ENCODE data around the gene TEN1. TPM values are rescaled to one million over a fixed set of nuclear protein-coding genes. Genes with fewer than 3 reads are reported as not detected.
"Not testable (repeated sequence)": the region's sequence is repeated elsewhere in the genome, so short reads cannot be mapped to it uniquely, and the experiment has no call there.

The TEN1 gene, protein sequence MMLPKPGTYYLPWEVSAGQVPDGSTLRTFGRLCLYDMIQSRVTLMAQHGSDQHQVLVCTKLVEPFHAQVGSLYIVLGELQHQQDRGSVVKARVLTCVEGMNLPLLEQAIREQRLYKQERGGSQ
- total RNA-seq, result 10 to 100 TPM; 21.2 to 27.9 TPM
- long read RNA-seq, transcript TEN1-201 (4 exons, 994 nt), result major isoform, 11 of 14 reads
- long read RNA-seq, partial matches to known transcripts, result 1 of 14 reads
- long read RNA-seq, other reads (novel, unspliced or antisense), result 2 of 14 reads

DNA sequence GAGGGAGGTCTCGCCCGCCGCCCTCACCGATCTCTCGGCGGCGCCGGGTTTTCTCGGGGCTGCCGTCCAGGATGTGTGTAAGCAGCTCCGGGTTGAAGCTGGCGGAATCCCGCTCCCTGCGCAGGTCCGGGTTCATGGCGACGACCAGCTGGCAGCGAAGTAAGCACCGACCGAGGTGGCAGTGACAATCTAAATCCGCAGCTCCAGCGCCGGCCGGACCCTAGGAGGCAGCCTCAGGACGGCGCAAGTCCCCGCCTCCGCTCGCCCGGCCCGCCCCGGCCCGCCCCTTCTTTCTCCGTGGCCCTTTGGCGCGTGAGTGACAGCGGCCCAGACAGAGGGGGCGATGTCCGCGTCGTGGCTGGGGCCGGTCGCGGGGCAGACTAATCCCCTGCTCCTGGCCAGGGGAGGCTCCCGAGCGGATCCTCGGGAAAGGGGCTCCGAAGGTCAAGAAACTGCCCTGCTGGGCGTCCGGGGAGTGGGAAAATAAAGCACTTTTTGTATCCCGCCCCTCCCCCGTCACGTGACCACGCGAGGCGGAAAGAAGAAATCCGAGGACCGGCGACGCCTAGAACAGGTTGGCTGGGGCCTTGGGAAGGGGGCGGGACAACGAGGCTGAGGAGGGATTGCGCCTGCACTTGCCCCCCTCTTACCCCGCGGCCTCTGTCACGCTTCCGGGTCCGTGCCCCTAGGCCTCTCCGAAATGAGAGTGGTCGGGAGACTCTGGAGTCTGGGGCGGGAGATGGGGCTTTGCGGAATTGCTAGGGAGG, at the start of gene TEN1, which contains the start of gene ACOX1:
TSS of gene TEN1 (plus strand) at position 303 of the 767 bp plus-strand sequence. CDS start 6,953 bp downstream, outside the sequence.
TSS of gene ACOX1 (minus strand) at position 229 of the 767 bp plus-strand sequence. CDS start at position 136, 93 bp downstream.
- intact Hi-C loops (cut with DNase I, micrococcal nuclease), result no loop called here
- ATAC-seq (peak; percentile 84), DNase-seq (peak; percentile 99)

DNA sequence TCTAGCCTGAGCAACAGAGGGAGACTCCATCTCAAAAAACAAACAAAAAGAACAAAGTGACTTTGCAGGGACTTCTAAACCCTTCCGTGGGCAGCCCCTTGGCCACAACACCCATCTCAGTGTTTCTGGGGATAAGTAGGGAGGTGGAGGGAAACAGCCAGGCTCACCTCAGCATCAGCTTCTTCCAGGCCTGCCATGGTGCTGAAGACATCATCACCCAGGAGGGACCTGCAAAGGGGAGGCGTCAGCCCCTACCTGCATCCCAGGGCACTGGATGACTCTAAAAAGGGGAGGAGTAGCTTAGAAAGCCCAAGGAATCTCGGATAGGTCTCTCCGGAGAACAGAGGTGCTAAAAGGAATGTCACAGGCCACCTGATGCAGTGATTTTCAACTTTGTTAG, 48.0 kb upstream of the TEN1 start:
- no peak for ATAC-seq
- DNase-seq, result no peak

DNA sequence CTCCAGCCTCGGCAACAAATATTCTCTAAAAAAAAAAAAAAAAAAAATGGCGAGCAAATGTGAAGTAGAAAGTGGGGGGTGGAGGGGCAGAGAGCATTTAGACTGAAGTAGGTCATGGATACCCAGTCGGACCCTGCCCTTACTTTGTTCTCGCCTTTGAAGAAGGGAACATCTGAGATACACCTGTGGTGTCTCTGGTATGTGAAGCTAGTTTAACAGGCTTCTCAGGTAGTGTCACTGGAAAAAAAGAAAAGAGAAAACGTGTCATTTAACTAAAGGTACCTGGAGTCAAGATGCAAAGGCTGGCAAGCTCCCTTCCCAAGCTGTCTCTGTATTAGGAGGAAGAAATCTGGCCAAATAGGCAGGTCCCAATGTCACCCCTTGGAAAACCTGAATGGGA, 46.2 kb upstream of the TEN1 start:
- intact Hi-C loops (cut with DNase I, micrococcal nuclease), result no loop called here

More for the DNA sequence above, 48.0 kb upstream of the TEN1 start:
- intact Hi-C loops (cut with DNase I, micrococcal nuclease), result no loop called here

DNA sequence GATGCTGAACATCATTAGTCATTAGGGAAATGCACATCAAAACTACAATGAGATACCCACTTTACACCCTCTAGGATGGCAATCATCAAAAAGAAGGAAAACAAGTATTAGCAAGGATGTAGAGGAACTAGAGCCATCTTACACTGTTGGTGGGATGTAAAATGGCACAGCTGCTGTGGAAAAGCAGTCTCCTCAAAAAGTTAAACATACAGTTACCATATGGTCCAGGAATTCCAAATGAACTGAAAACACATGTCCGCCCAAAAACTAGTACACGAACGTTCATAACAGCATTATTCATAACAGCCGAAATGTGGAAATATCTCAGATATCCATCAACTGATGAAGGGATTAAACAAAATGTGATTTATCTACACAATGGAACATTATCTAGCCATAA, 45.2 kb upstream of the TEN1 start:
- intact Hi-C loops (cut with DNase I, micrococcal nuclease), result no loop called here
- DNase-seq (no peak), ATAC-seq (no peak)

More for the DNA sequence above, 46.2 kb upstream of the TEN1 start:
- no peak for ATAC-seq
- DNase-seq, result no peak

DNA sequence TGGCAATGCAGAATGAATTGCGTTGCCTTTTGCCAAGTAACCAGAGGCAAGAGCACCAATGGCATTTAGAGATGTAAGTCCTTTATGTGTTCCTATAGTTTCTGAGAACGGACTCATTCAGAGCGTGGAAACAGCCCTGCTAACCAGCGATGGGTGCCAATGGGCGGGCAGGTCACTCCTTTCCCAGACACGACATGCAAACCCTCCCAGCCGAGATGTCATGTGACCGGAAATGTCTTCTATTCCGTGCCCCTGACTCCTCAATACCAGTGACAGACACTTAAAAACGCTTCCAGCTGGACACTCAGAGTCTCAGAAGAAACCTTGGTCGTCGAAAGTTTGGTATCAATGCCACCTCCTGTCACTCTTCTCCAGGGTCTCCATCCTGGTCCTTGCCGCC, 41.4 kb upstream of the TEN1 start:
- DNase-seq, result no peak
- intact Hi-C loops (cut with DNase I, micrococcal nuclease), result no loop called here
- ATAC-seq, result no peak

DNA sequence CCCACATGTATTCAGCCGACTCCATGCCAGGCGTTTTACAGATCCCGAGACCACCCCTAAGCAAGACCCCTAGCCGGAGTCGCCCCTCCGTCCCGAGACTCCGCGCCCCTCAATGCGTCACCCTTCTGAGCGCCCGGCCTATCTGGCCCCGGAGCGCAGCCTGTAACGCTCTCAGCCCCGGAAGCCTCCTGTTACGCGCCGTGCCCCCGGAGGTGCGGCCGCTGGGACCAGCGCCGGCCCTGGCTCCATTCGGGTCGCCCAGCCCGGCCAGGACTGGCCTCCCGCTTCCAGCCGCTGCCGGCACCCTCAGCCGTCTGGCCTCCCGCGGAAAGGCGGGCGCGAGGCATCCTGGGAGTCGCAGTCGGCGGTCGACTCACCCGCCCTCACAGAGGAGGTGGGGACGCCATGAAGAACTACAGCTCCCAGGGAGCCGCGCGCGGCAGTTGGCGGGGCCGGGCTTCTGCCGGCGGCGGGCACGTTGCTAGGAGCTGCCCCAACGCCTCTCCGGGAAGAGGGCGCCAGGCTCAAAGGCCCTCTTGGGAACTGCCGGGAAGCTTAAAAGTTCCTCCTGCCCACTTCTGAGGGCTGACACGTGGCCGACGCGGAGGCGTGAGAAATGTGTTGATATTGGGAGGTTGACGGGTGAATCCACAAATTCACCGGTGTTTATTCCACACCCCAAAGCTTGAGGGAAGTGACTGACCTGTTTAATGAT, 38.2 kb upstream of the TEN1 start, which contains the start of gene FBF1:
TSS of gene FBF1 (minus strand) at position 316 of the 715 bp plus-strand sequence. CDS start 2,893 bp downstream, outside the sequence.
- DNase-seq (peak; percentile 94 to 95), ATAC-seq (peak; percentile 99)
- intact Hi-C loops (cut with DNase I, micrococcal nuclease), result no loop called here

DNA sequence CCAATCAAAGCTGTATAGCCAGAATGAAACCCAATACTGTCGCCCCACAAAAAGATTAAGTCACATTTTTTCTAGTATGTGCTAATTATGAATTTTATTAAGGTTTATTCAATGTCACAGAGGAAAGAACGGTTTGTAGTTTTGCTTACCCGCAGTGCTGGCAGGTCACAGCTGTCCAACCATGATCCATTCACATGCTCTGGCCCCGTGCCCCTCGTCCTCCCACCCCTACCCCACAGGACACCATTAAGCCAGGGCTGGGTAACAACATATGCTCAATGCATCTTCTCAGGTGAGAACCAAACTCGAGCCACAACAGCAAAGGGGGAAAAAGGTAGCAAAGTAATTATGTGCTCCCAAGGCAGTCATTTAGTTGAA, 37.6 kb upstream of the TEN1 start:
- no peak for ATAC-seq
- DNase-seq, result no peak
- intact Hi-C loops (cut with DNase I, micrococcal nuclease), result no loop called here

DNA sequence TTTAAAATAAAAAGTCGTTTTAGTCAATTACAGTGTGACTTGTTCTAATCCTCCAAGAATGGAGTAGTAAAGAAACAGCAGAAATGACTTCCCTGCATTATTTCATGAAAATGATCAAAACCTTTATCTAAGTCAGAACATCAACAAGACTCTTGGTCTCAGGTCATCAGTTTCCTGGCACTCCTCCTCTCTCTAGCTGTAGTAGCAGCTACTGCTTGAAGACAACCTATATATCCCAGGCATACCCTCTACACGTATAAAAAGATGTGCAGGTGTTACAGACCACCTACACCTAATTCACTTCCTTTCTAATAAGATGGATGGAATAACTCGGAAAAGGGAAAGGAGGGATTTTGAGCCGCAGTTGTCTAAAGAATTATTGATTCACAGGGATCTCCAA, 36.6 kb upstream of the TEN1 start:
- intact Hi-C loops (cut with DNase I, micrococcal nuclease), result no loop called here
- ATAC-seq (no peak), DNase-seq (no peak)

DNA sequence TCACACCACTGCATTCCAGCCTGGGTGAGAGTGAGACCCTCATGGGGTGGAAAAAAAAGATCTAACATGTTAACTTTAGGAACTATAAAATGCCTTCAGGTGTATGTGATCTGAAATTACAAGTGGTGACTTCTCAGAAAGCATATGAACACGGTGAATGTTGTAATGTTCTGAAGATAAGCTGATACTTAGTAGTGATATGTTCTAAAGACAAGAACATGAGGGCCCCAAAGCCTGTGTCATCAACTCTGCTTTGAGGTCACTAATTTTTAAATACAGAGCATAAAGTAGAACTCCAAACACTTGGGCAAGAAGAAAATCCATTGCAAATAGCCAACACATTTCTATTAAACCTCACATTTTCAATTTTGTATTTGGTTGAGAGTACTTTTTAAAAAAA, 35.5 kb upstream of the TEN1 start:
- intact Hi-C loops (cut with DNase I, micrococcal nuclease), result no loop called here
- ATAC-seq, result no peak
- no peak for DNase-seq

DNA sequence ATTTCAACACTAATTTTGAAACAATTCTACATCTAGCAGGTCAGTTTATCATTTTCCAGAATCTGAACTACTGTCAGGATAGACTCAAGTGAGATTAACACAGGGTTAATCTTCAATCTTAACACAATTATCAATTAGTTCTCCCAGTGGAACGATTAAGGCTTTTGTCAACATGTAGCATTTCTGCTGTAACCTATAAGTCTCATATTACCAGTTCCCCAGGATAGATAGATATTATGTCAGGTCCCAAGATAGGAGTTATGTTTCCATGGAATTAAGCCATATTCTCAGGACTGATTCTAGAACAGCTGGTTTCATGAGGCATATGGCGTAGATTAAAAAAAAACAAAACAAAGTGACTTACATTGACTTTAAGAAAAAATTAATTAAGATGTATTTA, 33.8 kb upstream of the TEN1 start:
- intact Hi-C loops (cut with DNase I, micrococcal nuclease), result no loop called here
- ATAC-seq, result no peak
- DNase-seq, result no peak

DNA sequence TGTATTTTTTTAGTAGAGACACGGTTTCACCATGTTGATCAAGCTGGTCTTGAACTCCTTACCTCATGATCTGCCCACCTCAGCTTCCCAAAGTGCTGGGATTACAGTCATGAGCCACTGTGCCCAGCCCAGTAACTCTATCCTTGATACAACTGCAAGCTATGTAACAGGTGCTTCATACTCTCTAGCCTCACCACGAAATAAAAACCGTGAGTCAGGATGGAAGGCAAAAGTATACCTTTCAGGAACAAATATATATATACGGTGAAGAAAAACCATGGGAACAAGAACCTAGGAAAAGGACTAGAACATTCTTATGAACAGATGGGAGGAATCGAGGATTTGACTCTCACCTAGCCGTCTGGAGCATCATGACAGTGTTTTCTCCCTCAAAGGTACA, 28.6 kb upstream of the TEN1 start:
- no peak for DNase-seq
- no peak for ATAC-seq
- intact Hi-C loops (cut with DNase I, micrococcal nuclease), result no loop called here

DNA sequence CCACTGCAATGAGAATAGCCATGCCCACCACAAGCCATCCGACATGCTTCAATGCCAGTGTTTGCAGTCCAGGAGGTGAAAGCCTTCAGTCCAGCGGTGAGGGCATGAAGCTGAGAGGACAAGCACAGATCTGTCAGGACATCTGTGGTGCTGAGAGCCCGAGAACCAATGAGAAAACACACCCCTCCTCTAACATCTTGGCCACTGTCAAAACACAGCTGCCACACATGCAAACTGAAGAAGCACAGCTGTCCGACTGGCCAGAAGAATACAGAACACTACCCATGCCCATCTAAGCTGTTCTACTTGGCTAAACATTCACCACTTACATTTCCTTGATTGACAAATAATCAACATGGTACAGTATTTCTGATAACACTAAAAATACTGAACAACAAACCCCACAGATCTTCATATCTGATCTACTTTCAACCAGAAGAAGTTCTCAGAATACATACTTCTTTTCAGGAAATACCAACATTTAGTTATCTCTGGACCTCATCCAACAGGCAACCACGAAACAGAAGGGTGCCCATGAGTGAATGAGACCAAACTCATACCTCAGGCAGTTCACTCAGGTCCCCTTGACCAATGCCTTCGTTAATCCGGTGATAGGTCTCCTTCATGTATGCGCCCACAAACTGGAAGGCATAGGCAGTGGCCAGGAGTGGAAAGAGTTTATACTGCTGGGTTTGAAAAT, 28.0 kb upstream of the TEN1 start:
- DNase-seq (no peak), ATAC-seq (no peak)
- intact Hi-C loops (cut with DNase I, micrococcal nuclease), result no loop called here

DNA sequence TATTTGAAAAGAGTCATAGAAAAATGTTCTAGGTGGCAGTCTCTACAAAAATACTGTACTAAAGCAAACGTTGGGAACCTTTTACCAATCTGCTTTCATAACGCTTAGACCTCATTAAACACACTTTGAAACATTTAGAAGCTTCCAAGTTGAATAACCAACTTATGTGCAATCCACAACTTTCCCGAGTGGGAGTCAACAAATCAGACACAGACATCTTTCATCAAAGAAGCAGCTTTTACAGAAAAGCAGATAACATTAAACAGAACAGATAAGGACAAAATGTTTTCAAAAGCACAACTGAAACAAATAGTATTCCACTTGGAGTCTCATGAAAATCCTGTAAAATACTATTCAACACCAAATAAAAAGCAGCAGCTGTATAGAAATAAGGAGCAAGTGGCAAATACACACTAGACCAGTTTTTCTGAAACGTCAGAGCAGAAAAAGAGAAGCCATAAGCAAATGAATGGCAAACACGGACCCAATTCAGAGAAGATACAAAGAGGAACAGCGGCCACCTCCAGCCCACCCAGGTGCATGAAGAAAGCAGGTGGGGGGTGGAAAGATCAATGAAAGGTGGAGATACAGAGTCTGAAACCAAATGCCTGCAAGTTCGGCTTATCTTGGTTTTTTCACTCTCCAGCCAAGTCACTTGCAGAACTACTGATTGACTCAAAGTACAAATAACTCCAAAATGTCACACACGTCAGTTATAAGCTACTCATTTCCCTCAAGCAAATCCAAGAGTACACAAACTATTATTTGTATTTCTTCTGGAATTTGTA, 19.8 kb upstream of the TEN1 start:
- intact Hi-C loops (cut with DNase I, micrococcal nuclease), result no loop called here
- DNase-seq (no peak), ATAC-seq (no peak)

DNA sequence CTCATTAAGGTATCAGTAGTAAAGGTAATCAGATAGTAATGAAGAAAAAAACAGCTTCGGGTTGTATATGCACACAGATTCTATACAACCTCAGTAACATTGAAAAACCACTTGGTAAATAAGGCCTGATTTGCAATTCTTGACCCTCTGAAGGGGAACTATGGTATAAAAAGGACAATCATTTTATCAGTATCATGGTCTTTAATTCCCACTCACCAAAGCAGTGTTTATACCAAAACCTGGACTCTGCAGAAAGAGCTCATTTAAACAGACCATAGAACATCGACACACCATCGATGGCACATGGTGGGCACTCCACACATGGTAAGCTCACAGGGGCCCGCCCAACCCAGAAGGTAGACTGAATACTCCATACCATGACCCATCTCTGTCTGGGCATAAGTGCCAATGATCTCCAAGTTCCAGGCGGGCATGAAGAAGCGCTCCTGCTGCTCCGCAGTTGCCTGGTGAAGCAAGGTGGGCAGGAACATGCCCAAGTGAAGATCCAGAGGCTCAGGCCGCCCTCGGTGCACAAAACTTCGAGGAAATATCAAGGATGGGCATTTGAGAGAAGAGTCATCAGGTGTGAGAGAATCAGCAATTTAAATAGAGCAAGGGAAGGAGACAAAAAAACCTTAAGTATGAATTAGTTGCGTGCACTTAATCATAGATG, 19.1 kb upstream of the TEN1 start:
- ATAC-seq (no peak), DNase-seq (no peak)
- intact Hi-C loops (cut with DNase I, micrococcal nuclease), result no loop called here

DNA sequence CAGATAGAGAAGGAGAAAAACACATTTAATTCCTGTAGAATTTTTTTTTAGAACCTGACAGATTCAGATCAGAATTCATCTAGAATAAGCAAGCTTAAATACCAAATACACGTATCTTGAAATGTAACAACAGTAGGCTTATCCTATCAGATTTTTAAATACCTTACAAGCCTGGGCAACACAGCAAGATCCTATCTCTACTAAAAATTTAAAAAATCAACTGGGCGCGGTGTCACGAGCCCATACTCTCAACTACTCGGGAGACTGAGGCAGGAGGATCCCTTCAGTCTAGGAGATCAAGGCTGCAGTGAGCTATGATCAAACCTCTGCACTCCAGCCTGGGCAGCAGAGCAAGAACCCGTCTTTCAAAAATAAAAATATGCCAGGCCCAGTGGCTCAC, 13.6 kb upstream of the TEN1 start:
- no peak for ATAC-seq
- intact Hi-C loops (cut with DNase I, micrococcal nuclease), result no loop called here
- DNase-seq, result no peak

DNA sequence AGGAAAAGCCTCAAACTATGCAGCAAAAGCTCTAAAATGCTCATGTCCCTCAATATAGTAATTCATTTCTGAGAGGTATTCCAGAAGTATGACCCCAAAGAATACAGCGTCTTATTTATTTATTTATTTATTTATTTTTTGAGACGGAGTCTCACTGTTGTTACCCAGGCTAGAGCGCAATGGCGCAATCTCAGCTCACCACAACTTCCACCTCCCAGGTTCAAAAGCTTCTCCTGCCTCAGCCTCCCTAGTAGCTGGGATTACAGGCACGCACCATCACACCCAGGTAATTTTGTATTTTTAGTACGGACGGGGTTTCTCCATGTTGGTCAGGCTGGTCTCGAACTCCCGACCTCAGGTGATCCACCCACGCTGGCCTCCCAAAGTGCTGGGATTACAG, 10.0 kb upstream of the TEN1 start:
- ATAC-seq; DNase-seq; intact Hi-C loops (cut with DNase I, micrococcal nuclease): not testable (repeated sequence)

DNA sequence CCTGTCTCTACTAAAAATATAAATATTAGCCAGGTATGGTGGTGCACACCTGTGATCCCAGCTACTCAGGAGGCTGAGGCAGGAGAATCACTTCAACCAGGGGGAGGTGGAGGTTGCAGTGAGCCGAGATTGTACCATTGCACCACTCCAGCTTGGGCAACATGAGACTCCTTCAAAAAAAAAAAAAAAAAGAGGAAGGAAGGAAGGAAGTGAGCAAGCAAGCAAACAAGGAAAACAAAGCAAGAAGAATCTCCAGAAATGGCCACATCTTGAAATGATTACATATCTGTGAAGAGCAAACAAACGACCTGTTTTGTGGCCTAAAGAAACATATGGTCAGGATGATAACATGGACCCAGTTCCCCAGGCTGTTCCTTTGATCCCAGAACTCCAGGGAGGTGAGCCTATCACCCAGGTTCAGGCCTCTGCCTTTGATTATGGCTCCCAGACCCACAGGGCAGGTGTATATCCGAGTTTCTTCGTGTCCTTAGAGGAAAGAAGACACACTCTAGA, 9.0 kb upstream of the TEN1 start:
- intact Hi-C loops (cut with DNase I, micrococcal nuclease), result no loop called here
- ATAC-seq (peak; percentile 14), DNase-seq (no peak)

DNA sequence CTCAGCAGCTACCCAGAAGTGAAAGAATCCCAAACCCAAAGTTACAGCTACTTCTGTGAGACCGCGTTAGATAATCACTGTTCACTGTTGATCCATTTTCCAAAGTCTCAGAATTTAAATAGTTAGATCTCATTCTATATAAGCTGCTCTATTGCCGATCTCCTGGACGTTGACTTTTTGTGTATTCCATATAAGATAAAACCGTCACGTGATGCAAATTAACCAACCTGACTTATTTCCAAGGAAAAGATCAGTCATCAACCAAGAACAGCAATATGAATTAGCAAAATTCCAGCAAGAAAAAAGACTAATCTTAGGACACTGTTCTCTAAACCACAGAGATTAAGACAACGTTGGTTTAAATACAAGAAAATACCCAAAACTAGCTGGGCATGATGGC, 8.4 kb upstream of the TEN1 start:
- intact Hi-C loops (cut with DNase I, micrococcal nuclease), result no loop called here
- DNase-seq, result no peak

More for the DNA sequence above, 8.4 kb upstream of the TEN1 start:
- no peak for ATAC-seq
